Endometrial microvascular endothelial cells (primary cell): ENCODE measurements around the gene OR6C75. TPM values are rescaled to one million over a fixed set of nuclear protein-coding genes. Genes with fewer than 3 reads are reported as not detected.

ENCODE experiments used
- total RNA-seq: library from RNA; depleted of rRNA; stranded (reverse); fragments of >200 nt; gene quantifications from one replicate; pipeline ENCODE4 v1.2.3, GENCODE V29; 2015; ENCODE audit errors: inconsistent ontology term

The OR6C75 gene
- total RNA-seq, 1 donor from 2014 or later = not detected

Other genes starting within 250 kb of the OR6C75 start
- gene OR9K2, start 236.6 kb upstream of the OR6C75 start, total RNA-seq = not detected
- not detected for gene OR10A7, start 141.9 kb upstream of the OR6C75 start, total RNA-seq
- not detected for gene OR6C74, start 118.4 kb upstream of the OR6C75 start, total RNA-seq
- not detected for gene OR6C6, start 66.4 kb upstream of the OR6C75 start, total RNA-seq
- gene OR6C1, start 48.6 kb upstream of the OR6C75 start, total RNA-seq = not detected
- not detected for gene OR6C3, start 32.2 kb upstream of the OR6C75 start, total RNA-seq
- not detected for gene OR6C65, start 37.6 kb downstream of the OR6C75 start, total RNA-seq
- gene OR6C76, start 63.3 kb downstream of the OR6C75 start, total RNA-seq = not detected
- not detected for gene OR6C2, start 81.1 kb downstream of the OR6C75 start, total RNA-seq
- not detected for gene OR6C70, start 107.2 kb downstream of the OR6C75 start, total RNA-seq
- gene OR6C68, start 129.4 kb downstream of the OR6C75 start, total RNA-seq = not detected
- gene OR6C4, start 186.6 kb downstream of the OR6C75 start, total RNA-seq = not detected
- not detected for gene OR2AP1, start 209.5 kb downstream of the OR6C75 start, total RNA-seq